HT1080 (cell line): ENCODE measurements around the gene ASPRV1. TPM values are rescaled to one million over a fixed set of nuclear protein-coding genes. Genes with fewer than 3 reads are reported as not detected.

ENCODE experiments used
- DNase-seq: peaks from one replicate; pipeline ENCODE4 v3.0.0-alpha.2; 2015; ENCODE audit warnings: low read depth
- total RNA-seq: library from RNA; depleted of rRNA; stranded (reverse); fragments of >200 nt; shearing (Covaris generic); gene quantifications from 2 replicates; pipeline ENCODE4 v1.2.3, GENCODE V29; 2014

ASPRV1 gene
- total RNA-seq, 1 experiment from 2014 or later = 0.35 TPM

GRCh38 chr2:69989009-69989408, 27.6 kb upstream of the ASPRV1 start:
- DNase-seq = no peak

GRCh38 chr2:69988086-69988635, 26.7 kb upstream of the ASPRV1 start:
- DNase-seq = no peak

DNA sequence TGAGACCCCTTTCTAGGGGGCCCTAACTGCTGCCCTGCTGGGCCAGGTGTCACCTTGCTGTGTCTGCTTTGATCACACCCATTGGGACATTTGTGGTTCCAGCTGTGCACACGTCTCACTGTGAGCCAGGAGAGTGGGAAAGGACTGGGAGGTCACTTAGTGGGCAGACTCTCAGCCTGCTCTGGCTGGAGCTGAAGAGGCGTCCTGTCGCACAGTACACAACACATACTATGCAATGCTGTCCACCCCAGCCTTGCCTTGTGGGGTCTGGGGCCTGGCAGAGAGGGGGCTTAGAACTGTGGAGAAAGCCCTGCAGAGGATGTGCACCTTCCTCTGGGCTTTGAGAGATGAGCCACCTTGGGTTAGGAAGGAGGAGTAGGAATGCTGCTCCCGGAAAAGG, 25.3 kb upstream of the ASPRV1 start:
- no peak for DNase-seq

DNA sequence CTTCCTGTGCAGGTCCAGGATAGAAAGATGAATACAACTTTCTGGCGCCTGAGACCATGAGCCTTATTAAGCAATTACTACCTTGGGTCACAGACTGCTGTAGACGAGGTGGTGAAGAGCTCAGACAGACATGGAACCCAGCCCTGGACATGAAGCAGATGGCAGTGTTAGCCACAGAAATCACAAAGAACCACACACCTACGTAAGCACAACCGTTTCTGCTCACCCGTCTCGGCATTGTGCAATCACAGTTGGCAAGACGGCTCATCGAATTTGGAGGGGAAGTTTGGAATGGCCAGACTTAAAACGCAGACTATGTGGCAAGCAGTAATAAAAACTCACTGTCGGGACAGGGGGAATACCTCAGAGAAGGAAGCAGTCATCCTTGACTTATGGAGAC, 24.3 kb upstream of the ASPRV1 start:
- no peak for DNase-seq

GRCh38 chr2:69985216-69985615, 23.8 kb upstream of the ASPRV1 start:
- DNase-seq = no peak

DNA sequence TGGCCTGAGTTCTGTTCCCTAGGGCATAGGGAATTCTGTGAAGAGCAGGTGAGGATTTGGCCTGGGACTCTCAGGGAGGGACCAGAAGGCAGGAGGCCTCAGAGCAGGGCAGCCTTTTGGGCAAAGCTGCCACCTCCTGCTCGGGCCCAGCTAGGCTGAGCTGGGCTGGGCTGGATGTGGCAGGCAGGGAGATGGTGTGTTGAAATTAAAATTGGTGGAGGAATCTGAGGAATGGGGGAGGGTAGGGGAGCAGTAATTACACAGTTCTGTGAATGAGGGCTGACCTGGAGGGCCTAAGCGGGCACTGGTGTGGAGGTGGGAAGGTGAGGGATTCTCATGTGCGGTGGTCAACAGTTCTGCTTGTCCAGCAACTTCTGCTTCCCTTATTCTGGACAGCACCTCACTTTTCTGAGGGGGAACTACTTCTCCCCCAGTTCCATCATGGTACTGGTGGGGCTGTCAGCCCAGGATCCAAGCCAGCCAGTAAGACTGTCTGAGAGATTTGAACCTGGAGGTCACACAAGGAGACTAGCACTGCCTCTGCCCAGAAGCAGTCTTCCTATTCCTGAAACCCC, 22.0 kb upstream of the ASPRV1 start:
- DNase-seq = no peak

GRCh38 chr2:69979902-69980807, 18.7 kb upstream of the ASPRV1 start:
- no peak for DNase-seq

DNA sequence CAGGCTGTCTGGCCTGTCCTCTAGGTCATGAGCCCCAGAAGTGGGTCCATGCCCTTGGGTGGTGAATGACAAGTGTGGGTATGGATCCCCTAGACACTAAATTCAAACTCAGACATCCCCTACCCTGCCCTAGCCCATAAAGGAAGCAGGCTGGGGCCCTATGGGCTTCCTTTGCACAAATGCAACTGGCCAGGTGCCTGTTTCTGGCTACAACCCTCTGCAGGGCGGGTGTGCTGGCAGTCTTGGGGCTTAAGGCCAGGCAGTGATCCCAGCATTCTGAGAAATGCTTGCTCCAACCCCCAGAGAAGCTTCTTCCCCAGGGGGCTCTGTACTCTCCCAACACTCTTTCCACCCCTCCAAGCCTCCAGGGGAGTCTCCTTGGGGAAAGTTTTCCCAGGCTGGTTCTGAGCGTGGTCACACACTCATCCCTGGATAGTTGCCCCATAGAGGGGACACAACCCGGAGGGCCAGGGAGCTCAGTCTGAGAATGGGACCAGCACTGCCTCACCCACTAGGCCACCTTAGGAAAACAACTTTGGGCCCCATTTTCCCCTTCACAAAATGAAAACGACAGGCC, 16.6 kb upstream of the ASPRV1 start:
- no peak for DNase-seq

DNA sequence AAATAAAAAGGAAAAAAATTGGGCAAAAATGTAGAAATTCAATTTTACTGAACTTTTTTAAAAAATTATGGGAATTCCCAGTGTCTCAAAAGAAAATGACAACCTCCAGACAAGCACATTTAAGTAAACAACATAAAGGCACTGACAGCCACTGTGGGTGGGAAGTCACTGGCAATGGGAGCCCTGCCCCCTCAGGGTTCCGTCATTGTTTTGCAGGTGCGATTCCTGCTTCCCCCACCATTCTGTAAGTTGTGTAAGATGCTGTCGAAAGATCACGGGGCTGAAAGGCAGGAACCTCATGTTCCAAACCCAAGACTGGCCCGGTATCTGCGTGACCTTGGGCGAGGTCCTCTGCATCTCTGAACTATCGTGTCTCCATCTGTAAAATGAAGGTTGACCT, 15.8 kb upstream of the ASPRV1 start:
- no peak for DNase-seq

GRCh38 chr2:69975853-69976462, 14.5 kb upstream of the ASPRV1 start:
- no peak for DNase-seq

GRCh38 chr2:69975136-69975852, 13.9 kb upstream of the ASPRV1 start:
- DNase-seq = no peak

- peak; percentile 22 for DNase-seq
Measured at GRCh38 chr2:69973335-69973735, 11.9 kb upstream of the ASPRV1 start.

DNA sequence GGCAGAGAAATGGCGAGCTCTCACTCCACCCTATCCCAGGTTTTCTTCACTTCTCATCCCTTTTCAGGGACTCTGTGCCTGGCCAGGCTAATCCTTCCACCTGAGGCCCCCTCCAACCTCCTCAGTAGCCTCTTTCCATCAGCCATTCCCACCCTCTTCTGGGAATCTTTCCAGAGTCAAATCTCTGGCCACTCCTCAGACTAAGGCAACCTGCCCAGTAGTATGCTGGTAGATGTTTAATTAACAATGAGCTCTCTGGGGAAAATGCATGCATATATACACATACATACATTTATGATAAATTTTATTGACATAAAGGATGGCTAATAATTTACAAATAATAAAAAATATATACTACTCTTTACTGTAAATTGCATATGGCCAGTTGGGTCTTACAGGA, 11.4 kb upstream of the ASPRV1 start:
- DNase-seq = no peak

GRCh38 chr2:69969991-69970390, 8.6 kb upstream of the ASPRV1 start:
- DNase-seq = no peak

DNA sequence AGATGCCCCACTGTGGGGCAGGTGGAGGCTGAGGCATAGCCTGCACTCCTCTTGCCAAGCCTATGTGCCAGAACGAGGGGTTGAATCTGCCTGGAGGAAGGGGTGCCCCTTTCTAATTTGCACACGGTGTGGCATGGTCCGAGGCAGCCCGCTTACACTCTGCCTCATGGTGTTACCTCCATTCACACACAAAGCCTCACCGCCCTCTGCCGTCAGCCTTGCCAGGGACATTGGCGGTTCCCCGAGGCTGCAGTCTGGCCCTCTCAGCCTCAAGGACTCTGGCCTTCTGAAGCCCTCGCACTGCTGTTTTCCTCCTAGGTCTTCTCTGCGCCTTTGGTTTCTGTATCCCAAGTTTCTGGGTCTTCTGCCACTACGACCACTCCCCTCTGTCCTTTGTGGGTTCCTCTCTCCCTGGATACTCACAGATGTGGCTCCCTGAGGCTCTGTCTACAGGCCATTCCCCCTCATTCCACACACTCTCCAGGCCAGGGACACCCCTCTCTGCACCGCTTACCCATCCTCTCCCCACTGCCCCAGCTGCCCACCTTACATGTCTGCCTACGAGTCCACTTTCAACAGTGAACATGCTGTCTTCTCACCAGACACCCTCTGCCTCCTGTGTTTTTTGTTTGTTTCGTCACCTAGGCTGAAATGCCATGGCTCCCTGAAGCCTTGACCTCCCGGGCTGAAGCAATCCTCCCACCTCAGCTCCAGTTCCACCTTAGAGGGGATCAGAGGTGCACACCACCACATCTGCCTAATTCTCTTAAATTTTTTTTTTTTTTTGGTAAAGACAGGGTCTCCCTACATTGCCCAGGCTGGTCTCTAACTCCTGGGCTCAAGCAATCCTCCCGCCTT, 7.9 kb upstream of the ASPRV1 start:
- no peak for DNase-seq

GRCh38 chr2:69968609-69969008, 7.2 kb upstream of the ASPRV1 start:
- DNase-seq = no peak

GRCh38 chr2:69966496-69966895, 5.1 kb upstream of the ASPRV1 start:
- no peak for DNase-seq

DNA sequence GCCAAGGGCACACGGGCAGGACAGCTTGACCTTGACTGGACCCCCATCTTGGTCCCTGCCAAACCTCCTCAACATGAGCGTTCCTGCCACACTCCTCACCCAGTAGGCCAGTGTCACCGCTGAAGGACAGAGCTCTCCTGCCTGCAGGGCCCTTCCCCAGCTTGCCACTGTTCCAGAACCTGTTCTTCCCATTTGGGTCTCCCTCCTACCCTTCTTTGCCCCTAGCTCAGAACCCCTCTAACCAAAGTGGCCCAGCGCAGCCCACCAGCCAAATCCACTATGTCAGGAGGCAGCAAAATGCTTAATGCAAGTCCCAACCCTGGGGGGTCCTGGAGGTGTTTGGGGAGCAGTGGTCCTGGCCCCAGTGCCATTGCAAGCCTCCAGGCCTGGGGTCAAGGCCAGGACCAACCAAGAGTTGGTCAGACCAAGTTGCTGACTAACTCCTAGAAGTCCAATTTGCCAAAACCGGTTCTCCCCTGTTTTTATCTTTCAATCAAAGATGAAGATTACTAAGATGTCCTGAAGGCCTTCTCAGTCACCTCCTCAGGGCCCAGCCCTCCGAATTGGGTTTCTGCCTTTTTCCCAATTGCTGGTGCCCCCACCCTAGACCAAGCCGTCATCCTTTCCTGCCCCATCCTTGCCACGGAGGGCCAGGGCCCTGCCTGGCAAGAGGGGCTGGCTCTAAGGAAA, 4.5 kb upstream of the ASPRV1 start:
- DNase-seq = no peak

GRCh38 chr2:69964353-69964841, 3.0 kb upstream of the ASPRV1 start:
- no peak for DNase-seq
